GM18508 (cell line): ENCODE measurements around the gene RAE1.
"Not testable (repeated sequence)": the region's sequence is repeated elsewhere in the genome, so short reads cannot be mapped to it uniquely, and the experiment has no call there.

Experiments used
- ATAC-seq: cut with Tn5 transposase; IDR thresholded peaks from one replicate; pipeline ENCODE4 v1.9.1; 2021; ENCODE audit warnings: moderate number of reproducible peaks; ENCODE audit not compliant: insufficient read depth, unreplicated experiment

RAE1 gene

DNA sequence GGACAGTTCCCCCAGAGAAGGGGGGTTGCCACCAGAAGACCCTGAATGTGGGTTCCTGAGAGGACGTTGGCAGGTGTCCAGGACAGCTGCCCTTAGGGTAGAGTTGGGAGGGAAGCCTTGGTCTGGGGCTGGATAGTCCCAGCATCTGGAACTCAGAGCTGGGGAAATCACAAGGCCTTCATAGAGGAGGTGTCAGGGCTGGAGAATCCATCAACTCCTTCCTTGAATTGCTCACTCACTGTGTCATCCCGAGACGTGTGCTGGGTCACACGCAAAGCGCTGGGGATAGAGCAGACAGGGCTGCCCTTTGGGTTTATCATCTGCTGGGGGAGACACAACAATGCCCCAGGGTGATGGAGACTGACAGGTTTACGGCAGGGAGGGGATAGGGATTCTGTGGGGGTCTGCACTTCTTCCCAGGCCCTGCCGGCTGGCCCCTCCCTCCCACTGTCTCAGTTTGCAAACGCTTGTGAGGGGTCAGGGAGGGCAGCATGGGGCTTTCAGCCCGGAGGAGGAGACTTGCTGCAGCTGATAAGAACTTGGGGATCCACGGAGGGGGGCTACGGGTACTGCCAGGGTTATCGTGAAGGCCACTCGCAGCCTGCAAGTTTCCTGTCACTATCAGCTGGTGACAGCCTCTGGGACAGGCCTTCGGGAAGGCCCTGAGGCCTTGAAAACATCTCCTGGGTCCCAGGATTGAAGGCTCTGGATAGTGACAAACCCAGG, 58.8 kb downstream of the RAE1 start:
- no peak for ATAC-seq

DNA sequence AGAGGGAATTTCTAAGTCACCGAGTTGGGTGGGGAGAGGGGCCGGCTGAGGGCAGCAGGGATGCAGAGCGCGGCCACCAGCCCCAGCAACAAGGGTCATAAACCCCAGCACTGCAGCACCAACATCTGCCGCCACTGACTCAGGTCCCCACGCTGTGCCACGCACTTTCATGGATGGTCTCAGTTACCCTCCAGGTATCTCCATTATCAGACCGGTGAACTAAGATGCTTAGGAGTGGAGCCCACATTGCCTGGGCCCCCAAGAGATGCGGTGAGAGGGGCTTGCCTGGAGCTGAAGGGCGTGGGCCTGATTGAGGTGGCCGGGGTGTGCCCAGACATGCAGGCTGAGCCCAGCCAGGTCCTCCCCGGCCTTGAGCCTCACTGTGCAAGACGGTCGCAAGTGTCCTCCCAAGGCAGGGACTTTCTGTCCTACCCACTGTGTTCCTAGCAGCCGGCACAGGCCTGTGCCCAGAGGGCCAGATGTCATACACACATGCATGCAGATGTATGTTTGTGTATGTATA, 59.4 kb downstream of the RAE1 start:
- ATAC-seq: no peak

DNA sequence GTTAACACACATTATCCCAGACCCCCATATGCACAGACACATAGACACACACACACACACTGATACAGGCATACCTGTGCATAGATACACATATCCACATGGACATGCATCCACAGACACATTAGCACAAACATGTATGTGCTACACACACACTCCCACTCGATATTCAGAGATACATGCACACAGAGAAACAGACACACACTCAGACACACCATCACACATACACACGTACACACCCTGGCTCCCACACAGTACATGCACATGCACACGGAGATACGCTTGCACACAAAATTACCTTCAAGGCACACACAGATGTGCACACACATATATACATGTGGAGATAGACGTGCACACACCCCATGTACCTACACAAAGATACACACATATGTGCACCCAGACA, 59.9 kb downstream of the RAE1 start:
- no peak for ATAC-seq

DNA sequence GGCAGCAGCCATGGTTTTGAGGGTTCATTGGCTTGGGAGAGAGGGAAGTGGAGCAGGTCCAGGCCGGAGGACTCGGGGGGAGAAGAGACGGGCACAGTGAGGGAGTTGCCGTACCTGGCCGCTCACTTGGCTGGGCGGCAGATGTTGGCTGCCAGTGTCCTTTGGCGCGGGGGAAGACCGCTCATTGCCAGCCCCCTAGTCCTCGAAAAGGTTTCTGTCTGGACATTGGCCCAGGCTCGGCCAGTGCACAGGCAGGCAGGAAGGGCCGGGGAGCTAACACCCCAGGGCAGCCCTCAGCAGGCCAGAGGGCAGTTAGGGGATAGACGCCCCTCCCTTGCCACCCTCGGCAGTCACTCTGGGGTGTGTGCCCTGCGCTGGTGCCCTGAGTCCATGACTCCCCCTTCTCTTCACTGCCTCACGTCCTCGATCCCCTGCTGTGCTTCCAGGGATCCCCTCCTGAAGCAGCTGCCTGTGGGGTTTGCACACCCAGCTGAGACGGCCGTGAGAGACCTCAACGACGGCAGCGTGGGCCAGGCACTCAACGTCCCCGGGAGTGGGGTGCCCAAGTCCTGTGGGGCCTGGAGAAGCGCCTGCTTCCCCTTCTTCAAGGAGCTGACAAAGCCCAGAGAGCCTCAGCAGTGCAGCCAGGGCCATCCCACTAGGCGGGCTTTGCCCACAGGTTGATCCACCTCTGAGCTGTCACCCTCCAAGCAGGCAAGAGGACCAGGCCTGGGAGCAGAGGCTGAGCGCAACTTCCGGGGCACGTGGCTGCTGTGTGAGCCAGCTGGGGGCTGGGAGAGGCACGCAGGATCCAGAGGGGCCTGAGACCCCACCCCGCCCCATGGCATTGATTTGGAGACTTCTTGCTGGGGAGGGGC, 60.6 kb downstream of the RAE1 start:
- ATAC-seq: no peak

DNA sequence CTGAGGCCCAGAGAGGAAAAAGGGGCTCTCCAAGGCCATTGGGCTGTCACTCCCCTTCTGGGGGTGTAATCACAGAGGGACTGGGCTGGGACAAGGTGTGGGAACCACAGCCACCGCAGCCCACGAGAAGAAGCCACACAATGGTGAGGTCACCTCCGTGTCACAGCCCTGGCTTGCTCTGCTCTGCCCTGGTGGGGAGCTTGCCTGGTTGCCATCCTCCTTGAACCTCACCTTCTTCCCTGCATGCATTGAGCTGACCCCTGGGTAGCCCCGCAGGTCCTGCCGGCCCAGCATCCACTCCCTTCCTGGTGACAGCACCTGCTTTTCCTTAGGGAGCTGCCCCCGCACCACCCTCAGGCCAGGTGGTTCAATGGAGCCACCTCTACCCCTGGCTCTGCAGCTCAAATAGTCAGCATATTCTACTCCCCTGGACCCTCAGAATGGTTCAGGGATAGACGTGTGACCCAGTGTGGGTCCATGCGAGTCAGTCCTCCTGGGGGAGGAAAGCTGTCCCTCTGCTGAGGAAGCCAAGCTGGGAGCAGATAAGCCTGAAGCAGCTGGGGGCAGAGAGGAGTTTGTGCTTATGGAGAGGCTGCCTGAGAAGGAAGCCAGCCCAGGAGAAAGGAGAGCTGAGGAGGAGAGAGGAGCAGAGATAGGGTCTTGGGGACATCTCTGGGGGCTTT, 61.4 kb downstream of the RAE1 start:
- ATAC-seq: no peak

DNA sequence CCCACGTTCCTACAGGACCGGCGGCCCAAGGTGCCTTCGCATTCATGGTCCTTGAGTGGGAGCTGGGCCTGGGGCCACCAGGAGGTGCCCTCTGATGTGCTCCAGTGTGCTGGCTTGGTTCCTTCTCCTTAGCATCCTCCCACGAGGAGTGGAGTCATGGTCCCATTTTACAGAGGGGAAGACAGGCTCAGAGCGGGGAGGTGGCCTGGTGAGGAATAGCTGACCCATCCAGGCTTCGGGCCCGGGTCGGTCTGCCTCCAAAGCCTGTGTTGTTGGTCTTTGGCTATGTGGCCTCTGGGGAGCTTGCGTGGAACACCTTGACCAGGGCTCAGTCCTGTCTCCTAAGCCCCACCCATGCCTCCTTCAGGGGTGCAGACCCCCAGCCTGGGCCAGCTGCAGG, 62.9 kb downstream of the RAE1 start:
- ATAC-seq: no peak

DNA sequence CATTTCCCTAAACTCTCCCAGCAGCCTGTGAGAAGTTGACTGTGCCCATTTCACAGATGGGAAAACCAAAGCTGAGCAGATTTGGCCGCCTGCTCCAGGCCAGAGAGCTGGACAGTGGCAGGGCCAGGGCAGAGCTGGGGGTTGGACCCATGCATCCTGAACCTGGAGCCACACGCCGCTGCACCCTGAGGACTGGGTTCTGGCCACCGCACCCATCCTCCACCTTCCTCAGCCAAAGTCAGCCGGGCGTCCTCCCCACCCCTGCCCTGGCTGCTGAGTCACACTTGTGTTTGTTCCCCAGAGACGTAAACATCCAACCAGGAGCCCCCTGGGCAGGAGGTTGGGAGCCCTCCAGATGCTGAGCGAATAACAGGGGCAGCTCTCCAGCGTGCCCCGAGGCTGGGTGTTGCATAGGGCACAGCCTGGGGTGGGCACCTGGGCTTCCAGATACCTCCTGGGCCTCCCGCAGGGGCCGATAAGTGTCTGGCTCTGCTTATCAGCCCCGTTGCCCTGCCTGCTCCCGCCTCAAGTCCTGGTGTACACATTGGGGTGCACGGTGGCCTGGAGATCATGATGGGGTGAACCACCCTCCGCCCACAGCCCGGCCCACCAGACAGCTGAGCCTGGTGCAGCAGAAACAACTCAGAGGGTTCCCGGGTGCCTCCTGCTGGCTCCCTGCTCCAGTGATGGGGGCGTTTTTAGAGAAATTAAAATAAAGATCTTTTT, 64.0 kb downstream of the RAE1 start:
- no peak for ATAC-seq

DNA sequence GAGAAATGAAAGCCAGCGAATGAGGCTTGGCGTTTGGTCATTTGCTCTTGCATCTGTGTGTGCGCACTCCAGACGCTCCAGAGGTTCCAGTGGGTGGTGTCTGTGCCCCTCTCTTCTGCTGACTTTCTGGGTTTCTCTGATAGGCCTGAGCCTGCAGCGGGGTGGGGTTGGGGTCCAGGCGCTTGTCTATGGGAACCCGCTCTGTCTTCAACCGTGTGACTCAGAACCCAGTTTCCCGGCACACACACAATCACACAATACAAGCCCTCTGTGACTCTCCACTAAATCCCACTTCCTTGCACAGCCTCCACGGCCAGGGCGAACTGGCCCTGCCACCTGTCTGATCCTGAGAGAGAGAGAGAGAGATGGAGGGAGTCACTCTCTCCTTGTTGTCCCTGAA, 64.7 kb downstream of the RAE1 start:
- ATAC-seq: no peak

DNA sequence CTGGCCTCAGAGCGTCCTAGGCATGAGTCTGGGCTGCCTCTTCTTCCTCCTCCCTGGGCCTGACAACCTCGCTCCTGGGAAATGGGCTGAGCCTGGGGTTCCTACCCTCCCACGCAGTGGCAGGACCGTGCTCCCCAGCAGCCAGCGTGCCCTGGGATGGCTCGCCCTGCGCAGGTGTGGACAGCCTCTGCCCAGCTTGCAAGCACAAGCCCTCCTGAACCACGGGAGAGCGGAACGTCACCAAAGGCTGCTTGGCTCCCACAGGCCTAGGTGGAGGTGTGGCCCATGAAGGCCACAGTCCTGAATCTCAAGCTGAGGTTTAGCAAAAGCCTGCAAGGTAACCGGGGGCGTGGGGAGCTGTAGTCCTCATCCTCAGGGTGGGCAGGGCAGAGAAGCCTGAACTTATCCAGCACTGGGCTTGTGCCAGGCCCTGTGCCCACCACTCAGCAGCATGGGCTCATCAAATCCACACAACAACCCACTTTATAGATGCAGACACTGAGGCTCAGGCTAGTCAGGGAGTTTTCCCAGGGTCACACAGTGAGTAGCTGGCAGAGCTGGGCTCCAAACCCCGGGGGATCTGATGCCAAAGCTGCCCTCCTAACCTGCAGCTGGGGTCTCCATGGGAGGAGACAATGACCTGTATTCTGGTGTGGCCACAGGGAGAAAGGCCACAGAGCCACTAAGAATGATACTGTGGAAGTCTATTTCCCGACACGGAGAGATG, 65.4 kb downstream of the RAE1 start:
- ATAC-seq: no peak

DNA sequence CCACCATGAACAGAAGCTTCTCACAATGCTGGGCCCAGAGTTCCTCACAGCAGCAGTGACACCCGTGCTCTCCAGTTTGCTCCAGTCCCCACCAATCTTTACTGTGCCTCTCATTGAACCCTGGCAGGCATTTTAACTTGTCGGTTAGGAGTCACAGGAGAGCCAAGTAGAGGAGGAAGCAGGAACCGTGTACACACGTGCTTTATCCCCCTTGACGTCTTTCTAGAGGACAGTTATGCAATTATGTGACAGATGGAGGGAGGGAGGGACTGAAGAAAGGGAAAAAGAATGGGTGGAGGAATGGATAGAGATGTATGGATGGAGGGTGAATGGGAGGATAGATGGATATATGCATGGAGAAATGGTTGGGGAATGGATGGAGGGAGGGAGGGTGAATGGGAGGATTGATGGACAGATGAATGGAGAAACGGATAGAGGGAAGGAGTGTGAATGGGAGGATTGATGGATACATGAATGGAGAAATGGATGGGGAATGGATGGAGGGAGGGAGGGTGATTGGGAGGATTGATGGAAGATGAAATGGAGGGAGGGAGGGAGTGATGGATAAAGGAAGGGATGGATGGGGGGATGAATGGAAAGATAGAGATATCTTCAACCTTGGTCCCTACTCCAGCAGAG, 66.1 kb downstream of the RAE1 start:
- ATAC-seq: no peak

DNA sequence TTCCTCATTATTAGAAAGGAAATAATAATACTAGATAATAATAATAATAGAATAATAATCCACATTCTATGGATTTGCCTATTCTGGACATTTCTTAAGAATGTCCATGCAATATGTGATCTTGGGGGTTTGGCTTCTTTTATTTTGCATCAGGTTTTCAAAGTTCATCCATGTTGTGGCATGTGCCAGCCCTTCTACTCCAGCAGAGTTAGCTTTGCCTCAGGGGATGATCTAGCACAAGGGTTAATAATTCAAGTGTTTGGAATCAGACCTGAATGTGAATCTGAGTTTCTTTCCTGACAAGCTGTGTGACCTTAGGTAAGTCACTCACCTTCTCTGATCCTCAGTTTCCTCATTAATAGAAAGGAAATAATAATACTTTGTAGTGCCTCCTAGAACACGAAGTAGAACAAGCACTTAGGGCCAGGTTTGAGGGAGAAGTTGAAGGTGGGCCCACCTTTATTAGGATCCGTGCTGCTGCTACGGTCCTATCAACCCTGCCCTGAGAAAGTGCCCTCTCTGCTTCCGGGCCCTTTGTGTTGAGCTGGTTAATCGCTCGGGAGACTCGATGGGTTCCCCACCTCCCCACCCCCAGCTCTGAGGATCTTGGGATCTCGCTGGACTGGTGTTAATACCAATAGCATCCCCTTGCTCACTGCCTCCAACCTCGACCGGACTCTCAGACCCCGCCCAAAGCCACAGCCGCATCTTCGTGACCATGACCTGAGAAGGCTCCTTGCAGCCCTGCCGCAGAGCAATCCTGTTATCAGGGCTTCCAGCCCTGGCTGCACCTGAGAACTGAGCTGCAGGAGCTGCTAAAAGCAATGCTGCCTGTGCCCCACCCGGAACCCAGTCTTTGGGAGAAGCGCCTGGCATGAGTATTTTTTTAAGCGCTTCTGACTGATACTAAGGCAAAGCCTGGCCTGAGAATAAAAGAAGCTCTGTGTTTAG, 67.0 kb downstream of the RAE1 start:
- ATAC-seq: no peak

DNA sequence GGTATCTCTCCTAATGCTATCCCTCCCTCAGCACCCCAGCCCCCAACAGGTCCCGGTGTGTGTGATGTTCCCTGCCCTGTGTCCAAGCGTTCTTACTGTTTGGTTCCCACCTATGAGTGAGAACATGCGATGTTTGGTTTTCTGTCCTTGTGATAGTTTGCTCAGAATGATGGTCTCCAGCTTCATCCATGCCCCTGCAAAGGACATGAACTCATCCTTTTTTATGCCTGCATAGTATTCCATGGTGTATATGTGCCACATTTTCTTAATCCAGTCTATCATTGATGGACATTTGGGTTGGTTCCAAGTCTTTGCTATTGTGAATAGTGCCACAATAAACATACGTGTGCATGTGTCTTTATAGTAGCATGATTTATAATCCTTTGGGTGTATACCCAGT, 68.4 kb downstream of the RAE1 start:
- ATAC-seq: not testable (repeated sequence)

DNA sequence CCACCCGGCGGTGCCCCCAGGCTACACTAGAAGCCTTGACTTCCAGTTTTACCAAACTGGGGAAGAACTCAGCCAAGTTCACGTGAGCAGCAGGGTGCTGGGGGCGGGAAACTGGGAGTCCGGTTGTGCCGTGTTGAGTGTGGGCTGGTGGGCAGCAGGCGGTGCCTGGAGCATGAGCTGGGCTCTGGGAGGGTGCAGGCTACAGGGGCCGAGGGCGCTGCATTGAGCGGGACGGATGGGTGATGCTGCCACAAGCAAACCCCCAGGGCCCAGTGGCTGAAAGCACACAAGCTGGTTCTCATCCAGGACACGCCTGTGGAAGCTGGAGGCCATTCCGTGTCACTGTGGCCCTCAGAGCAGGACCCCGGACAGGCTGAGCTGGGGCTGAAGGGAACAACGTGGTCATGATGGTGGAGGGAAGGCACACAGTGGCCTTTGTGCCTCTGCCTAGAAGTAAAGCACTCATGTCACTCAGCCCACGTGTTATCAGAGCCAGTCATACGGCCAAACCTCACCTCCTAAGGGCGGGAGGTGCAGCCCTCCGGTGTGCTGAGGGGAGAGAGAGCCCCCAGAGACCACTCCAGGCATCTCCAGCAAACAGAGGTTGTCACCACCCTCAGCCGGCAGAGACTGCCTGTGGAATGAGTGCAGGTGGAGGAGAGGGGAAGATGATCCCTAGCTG, 69.7 kb downstream of the RAE1 start:
- ATAC-seq: no peak

DNA sequence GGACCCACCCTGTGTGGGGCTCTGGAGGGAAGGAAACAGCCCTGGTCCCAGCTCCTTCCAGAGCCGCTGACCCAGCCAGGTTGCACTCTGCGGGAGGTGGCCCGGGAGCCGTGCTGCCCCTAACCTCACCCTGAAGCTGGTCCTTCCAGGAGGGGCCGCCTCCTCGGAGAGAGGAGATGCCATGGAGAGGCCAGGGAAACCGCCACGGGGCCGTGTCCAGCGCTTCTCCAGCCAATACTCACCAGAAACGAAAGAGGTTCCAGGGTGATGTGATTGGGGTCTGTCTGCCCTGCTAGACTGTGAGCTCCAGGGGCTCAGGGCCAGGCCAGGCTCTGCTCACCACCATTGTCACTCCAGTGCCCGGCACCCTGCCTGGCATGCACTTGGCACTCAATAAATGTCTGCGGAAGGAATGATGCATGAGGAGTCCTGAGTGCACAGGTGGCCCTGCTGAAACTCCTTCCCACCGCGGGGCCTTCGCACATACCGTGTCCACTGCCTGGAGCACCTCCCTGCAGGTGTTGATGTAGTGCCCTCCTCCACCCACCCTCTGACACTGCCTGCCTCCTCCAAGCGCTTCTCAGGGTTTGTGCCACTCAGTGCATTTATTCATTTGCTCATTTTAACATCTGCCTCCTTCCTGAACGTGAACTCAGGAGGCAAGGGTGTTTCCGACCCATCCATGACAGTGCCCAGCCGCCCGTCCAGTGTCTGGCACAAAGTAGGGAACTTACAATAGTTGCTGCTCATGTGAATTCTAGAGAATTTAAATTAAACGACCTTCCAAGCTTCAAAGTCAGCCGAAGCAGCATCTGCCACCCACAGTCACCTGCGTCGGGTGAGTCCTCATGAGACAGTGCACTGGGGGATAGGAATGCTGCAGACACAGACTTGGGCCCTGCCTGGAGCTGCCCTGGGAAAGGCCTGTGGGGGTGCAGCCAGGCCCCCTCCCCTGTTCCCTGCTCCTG, 70.5 kb downstream of the RAE1 start:
- no peak for ATAC-seq

DNA sequence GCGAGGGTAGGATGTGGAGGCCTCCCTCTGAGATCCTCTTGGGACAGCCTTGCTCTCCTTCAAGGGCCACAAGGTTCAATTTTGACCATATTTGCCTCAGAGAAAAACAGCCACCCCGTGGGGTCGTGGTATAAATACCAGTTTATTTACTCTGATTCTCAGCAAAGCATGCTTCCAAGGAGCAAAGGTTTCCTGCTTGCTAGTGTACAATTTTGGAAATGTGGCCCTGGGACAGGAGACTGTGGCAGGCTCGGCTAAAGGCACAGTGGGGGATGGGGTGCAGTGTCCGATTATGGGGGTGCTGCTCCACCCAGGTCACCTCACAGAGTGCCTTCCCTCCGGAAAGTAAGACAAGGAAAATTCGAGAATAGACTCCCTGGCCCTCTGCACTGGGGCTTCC, 71.2 kb downstream of the RAE1 start:
- ATAC-seq: no peak
